22Rv1 (cell line): ENCODE data around the gene RNF7.

Source experiments
- CTCF ChIP-seq: fragments of 450-650 bp; IDR thresholded peaks from 2 replicates; pipeline ENCODE4 v1.5.1; 2017; ENCODE audit warnings: mild to moderate bottlenecking
- ZFX ChIP-seq: fragments of 450-650 bp; IDR thresholded peaks from 2 replicates; pipeline ENCODE4 v1.6.1; 2017; ENCODE audit warnings: antibody characterized with exemption, borderline replicate concordance

GRCh38 chr3:141784096-141784495 lies 46.0 kb downstream of the RNF7 start:
- no peak for TF ChIP-seq CTCF
- TF ChIP-seq ZFX, result no peak
